ENCODE measurements around the gene JMJD8.

JMJD8 gene

GRCh38 chr16:725041-725376, 40.9 kb upstream of the JMJD8 start:
- Histone ChIP-seq H3K27ac (no peak overlapping the region), H3K36me3 (peaks cover 2 to 11% (median 8%) of the 10 kb centered on the region in 11 experiments; a peak in 13 of 22 replicates), H4K20me1 (peaks cover 43 to 75% (median 65%) of the 10 kb centered on the region in 11 experiments; a peak in 21 of 22 replicates), H3K27me3 (peaks cover 0 to 42% (median 0%) of the 10 kb centered on the region in 11 experiments; a peak in 7 of 22 replicates), H3K9me3 (replicated peaks in 1 of 11) (no peaks in the 10 kb centered on the region), H3K4me2 (peak overlapping the region in 9 of 11 experiments; percentile 52 to 100 (median 100); a peak in 17 of 22 replicates), H3K4me1 (peaks cover 36 to 85% (median 81%) of the 10 kb centered on the region in 10 experiments), H3K9ac (peak overlapping the region in 2 of 11 experiments; percentile 11 to 48; a peak in 1 of 22 replicates), H3K4me3 (no peak overlapping the region; a peak in 1 of 20 replicates)
- no peak for TF ChIP-seq Cebpa-rat (IDR thresholded peaks at IDR 0.05)

GRCh38 chr16:724188-725040, 40.3 kb upstream of the JMJD8 start:
- Histone ChIP-seq H3K9ac (peak overlapping the region in 3 of 11 experiments; percentile 25 to 48 (median 35); a peak in 6 of 22 replicates), H3K36me3 (peaks cover 0 to 6% (median 2%) of the 10 kb centered on the region in 11 experiments; a peak in 2 of 22 replicates), H3K27ac (no peak overlapping the region), H3K4me2 (peak overlapping the region in 10 of 11 experiments; percentile 52 to 100 (median 100); a peak in 18 of 22 replicates), H3K27me3 (peaks cover 0 to 42% (median 0%) of the 10 kb centered on the region in 11 experiments; a peak in 7 of 22 replicates), H3K9me3 (replicated peaks in 1 of 11) (no peaks in the 10 kb centered on the region), H3K4me1 (peaks cover 42 to 89% (median 86%) of the 10 kb centered on the region in 10 experiments), H4K20me1 (peaks cover 37 to 74% (median 61%) of the 10 kb centered on the region in 11 experiments; a peak in 21 of 22 replicates), H3K4me3 (peak overlapping the region in 1 of 10 experiments; percentile 22; a peak in 1 of 20 replicates)
- no peak for TF ChIP-seq Cebpa-rat (IDR thresholded peaks at IDR 0.05)

GRCh38 chr16:723695-724094, 39.6 kb upstream of the JMJD8 start:
- Histone ChIP-seq H3K9me3 (replicated peaks in 1 of 11) (no peaks in the 10 kb centered on the region), H3K4me1 (peaks cover 49 to 91% (median 88%) of the 10 kb centered on the region in 10 experiments), H3K4me3 (no peak overlapping the region), H3K27ac (no peak overlapping the region), H3K27me3 (peaks cover 0 to 42% (median 0%) of the 10 kb centered on the region in 11 experiments; a peak in 7 of 22 replicates), H3K4me2 (peak overlapping the region; percentile 28 to 100 (median 100); a peak in 19 of 22 replicates), H4K20me1 (peaks cover 32 to 76% (median 63%) of the 10 kb centered on the region in 11 experiments; a peak in 21 of 22 replicates), H3K36me3 (0 out of 22 replicates have a peak, but pooled peaks cover 0 to 6% (median 0%) of the 10 kb centered on the region in 11 experiments), H3K9ac (peak overlapping the region in 4 of 11 experiments; percentile 19 to 48 (median 30); a peak in 7 of 22 replicates)
- TF ChIP-seq Cebpa-rat (IDR thresholded peaks at IDR 0.05), result no peak

- H4K20me1 ChIP-seq, result peaks cover 32 to 83% (median 67%) of the 10 kb centered on the region in 11 experiments; a peak in 21 of 22 replicates
- peaks cover 49 to 94% (median 90%) of the 10 kb centered on the region in 10 experiments for H3K4me1 ChIP-seq
- H3K27ac ChIP-seq, result no peak overlapping the region
- H3K27me3 ChIP-seq, result peaks cover 0 to 48% (median 0%) of the 10 kb centered on the region in 11 experiments; a peak in 7 of 22 replicates
- H3K4me3 ChIP-seq, result no peak overlapping the region
- no peaks in the 10 kb centered on the region for H3K9me3 ChIP-seq (replicated peaks in 1 of 11)
- no peak for TF ChIP-seq Cebpa-rat (IDR thresholded peaks at IDR 0.05)
- 0 out of 22 replicates have a peak, but pooled peaks cover 0 to 6% (median 0%) of the 10 kb centered on the region in 11 experiments for H3K36me3 ChIP-seq
- H3K4me2 ChIP-seq, result peak overlapping the region; percentile 28 to 100 (median 100); a peak in 21 of 22 replicates
- H3K9ac ChIP-seq, result peak overlapping the region in 4 of 11 experiments; percentile 19 to 48 (median 30); a peak in 6 of 22 replicates
Observed at GRCh38 chr16:722835-723633, 38.9 kb upstream of the JMJD8 start.

GRCh38 chr16:721765-722540, 37.8 kb upstream of the JMJD8 start:
- Histone ChIP-seq H3K4me1 (peaks cover 56 to 97% (median 94%) of the 10 kb centered on the region in 10 experiments), H3K27ac (peak overlapping the region in 6 of 11 experiments; percentile 79 to 86 (median 83); a peak in 9 of 22 replicates), H4K20me1 (peaks cover 32 to 93% (median 72%) of the 10 kb centered on the region in 11 experiments; a peak in 21 of 22 replicates), H3K9me3 (replicated peaks in 1 of 11) (no peaks in the 10 kb centered on the region), H3K9ac (peak overlapping the region; percentile 73 to 87 (median 81); a peak in 20 of 22 replicates), H3K4me2 (peak overlapping the region; percentile 96 to 100 (median 100)), H3K4me3 (peak overlapping the region; percentile 67 to 80 (median 73)), H3K36me3 (0 out of 22 replicates have a peak, but pooled peaks cover 0 to 6% (median 0%) of the 10 kb centered on the region in 11 experiments), H3K27me3 (peaks cover 0 to 58% (median 2%) of the 10 kb centered on the region in 11 experiments; a peak in 13 of 22 replicates)
- no peak for TF ChIP-seq Cebpa-rat (IDR thresholded peaks at IDR 0.05)

GRCh38 chr16:720990-721764, 37.0 kb upstream of the JMJD8 start, which contains the start of gene ANTKMT:
ANTKMT (plus strand) TSS chr16:721146; CDS start chr16:721275, 129 bp downstream.
- Histone ChIP-seq H3K9me3 (replicated peaks in 1 of 11) (no peaks in the 10 kb centered on the region), H3K4me3 (peak within 1 kb of the TSS; percentile 67 to 80 (median 73)), H3K4me1 (peaks cover 58 to 99% (median 96%) of the 10 kb centered on the region in 10 experiments), H3K27me3 (peaks cover 5 to 61% (median 10%) of the 10 kb centered on the region in 11 experiments), H3K27ac (peak within 1 kb of the TSS; percentile 20 to 86 (median 79); a peak in 21 of 22 replicates), H4K20me1 (peaks cover 32 to 96% (median 76%) of the 10 kb centered on the region in 11 experiments; a peak in 21 of 22 replicates), H3K4me2 (peak within 1 kb of the TSS; percentile 96 to 100 (median 100)), H3K9ac (peak within 1 kb of the TSS; percentile 73 to 87 (median 81)), H3K36me3 (0 out of 22 replicates have a peak, but pooled peaks cover 0 to 6% (median 0%) of the 10 kb centered on the region in 11 experiments)
- no peak for TF ChIP-seq Cebpa-rat (IDR thresholded peaks at IDR 0.05)
